ENCODE measurements around the gene SAMHD1.

DNA sequence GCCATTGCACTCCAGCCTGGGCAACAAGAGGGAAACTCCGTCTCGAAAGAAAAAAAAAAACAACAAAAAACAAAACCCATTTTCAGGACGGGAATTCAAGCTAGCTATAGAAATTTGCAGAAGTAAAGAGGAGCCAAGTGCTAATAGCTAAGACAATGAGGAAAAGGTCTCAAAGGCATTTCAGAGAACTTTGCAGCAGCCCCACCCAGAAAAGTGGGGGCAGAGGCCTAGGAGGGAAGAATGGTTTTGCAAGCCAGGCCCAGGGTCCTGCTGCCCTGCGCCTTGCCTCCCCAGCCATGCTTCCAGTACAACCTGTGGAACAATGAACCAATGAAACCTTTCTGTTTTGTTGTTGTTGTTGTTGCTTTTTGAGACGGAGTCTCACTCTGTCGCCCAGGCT is 38.3 kb upstream of the SAMHD1 start:
- TF ChIP-seq, protein P1, sequence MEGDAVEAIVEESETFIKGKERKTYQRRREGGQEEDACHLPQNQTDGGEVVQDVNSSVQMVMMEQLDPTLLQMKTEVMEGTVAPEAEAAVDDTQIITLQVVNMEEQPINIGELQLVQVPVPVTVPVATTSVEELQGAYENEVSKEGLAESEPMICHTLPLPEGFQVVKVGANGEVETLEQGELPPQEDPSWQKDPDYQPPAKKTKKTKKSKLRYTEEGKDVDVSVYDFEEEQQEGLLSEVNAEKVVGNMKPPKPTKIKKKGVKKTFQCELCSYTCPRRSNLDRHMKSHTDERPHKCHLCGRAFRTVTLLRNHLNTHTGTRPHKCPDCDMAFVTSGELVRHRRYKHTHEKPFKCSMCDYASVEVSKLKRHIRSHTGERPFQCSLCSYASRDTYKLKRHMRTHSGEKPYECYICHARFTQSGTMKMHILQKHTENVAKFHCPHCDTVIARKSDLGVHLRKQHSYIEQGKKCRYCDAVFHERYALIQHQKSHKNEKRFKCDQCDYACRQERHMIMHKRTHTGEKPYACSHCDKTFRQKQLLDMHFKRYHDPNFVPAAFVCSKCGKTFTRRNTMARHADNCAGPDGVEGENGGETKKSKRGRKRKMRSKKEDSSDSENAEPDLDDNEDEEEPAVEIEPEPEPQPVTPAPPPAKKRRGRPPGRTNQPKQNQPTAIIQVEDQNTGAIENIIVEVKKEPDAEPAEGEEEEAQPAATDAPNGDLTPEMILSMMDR (IDR thresholded peaks at IDR 0.05): no peak
- TF ChIP-seq POLR2AphosphoS5 (IDR thresholded peaks at IDR 0.05): no peak

All from esophagus muscularis mucosa (tissue), 3 donors.